LNCAP (cell line): ENCODE measurements around the gene APLF.

ENCODE experiments used
- CTCF ChIP-seq: fragments of 450-650 bp; IDR thresholded peaks from 2 replicates; pipeline ENCODE4 v1.5.1; 2017; ENCODE audit warnings: mild to moderate bottlenecking

APLF gene

GRCh38 chr2:68512326-68512725 is 44.9 kb downstream of the APLF start:
- no peak for TF ChIP-seq CTCF

DNA sequence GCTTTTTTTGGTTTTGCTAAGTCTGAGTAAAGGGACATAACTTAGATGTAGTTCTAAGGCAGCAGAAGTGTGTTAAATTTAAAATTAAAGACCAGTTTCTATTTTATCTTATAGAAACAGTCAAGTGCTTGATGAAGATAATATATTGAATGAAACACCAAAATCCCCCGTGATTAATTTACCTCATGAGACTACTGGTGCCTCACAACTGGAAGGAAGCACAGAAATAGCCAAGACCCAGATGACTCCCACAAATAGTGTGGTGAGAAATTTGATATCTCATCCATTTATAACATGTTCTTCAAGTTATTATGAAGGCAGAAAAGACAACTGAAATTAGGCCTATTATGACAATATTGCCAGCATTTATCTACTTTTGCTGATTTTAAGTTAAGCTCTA is 45.6 kb downstream of the APLF start:
- no peak for TF ChIP-seq CTCF

GRCh38 chr2:68514316-68514929 is 47.0 kb downstream of the APLF start:
- no peak for TF ChIP-seq CTCF

DNA sequence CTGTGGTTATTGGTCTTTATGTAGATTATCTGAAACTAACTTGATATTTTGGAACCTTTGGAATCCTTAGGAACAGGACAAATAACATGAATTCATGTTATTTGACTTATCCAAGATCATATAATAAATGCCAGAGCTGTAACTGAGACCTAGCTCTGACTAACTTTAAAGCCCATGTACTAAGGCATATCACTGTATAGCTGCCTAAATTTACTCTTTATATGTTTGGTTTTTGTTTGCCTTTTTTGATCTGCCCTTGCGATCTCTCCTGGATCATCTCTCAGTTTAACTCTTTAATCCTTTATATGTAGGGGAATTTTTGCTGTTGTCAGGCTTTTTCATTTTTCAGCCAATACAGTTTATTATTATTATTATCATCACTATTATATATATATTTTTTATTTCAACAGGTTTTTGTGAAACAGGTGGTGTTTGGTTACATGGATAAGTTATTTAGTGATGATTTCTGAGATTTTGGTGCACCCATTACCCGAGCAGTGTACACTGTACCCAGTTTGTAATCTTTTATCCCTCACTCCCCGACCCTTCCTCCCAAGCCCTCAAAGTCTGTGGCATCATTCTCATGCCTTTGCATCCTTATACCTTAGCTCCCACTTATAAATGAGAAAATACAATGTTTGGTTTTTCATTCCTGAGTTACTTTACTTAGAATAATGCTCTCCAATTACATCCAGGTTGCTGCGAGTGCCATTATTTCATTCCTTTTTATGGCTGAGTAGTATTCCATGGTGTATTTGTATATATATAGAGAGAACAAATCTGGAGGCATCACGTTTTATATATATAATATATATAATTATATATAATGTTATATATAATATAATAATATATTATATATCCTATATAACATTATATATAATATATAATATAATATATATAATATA is 48.9 kb downstream of the APLF start:
- no peak for TF ChIP-seq CTCF

DNA sequence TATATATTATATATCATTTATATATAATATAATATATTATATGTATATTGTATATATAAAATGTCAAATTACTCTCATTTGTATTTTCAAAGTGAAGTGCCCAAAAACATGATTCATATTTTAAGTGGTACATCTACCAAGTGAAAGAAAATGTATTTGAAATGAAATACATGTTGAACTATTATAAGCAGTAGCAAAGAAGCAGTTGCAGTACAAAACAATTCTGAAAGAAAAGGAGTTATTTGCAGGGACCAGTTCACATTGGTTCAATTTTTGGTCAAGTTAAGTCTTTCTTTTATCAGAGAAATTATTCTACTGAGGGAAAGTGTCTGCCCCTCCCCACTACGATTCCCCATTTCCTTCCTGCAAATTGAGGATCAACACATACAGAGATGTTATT is 51.9 kb downstream of the APLF start:
- no peak for TF ChIP-seq CTCF

DNA sequence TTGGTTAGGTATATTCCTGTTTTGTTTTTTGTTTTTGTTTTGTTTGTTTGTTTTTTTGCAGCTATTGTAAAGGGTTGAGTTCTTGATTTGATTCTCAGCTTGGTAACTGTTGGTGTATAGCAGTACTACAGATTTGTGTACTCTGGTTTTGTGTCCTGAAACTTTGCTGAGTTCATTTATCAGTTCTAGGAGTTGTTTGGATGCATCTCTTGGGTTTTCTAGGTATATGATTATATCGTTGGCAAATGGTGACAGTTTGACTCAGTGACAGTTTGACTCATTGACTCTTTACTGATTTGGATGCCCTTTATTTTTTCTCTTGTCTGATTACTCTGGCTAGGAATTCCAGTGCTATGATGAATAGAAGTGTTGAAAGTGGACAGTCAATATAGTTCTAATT is 53.7 kb downstream of the APLF start:
- no peak for TF ChIP-seq CTCF

DNA sequence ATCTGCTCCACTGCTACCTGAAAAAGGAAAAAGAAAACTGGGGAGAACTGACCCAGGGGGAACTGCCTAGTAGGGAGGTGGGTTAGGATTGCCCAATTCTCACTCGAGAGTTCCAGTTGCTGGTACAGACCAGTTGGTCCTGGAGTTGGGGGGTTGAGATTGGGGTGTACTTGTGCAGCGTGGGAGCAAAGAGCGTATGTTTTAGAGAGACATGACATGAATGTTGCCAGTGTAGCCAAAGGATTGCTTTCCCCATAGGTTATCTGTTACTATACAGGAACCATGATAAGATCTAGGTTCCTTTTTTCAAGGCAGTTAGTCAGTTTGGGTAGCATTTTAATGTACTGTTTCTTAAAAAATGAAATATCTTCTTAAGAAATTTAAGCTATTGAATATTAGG is 68.6 kb downstream of the APLF start:
- TF ChIP-seq CTCF = no peak
